ENCODE data around the gene SHLD2. TPM values are rescaled to one million over a fixed set of nuclear protein-coding genes. Genes with fewer than 3 reads are reported as not detected.
"Not testable (repeated sequence)": the region's sequence is repeated elsewhere in the genome, so short reads cannot be mapped to it uniquely, and the experiment has no call there.

Gene SHLD2
- total RNA-seq, 1 donor from 2014 or later, result 29.6 TPM

DNA sequence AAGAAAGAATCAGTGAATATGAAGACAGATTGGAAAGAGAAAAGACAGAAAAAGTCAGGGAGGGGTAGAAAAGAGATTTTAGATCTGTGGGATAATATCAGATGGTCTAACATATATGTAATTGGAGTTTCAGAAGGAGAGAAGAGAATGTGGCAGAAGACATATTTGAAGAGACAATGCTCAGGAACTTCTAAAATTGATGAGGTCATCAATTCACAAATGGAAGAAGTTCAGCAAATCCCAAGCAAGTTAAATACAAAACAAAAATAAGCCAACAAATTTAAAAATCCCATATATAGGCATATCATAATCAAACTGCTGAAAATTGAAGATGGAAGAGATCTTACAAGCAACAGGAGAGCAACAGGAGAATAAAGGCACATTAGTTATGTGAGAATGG lies 42.5 kb downstream of the SHLD2 start:
- CTCF ChIA-PET; H3K9me3 Mint-ChIP-seq; H3K4me3 Mint-ChIP-seq; H3K27ac Mint-ChIP-seq; DNase-seq; POLR2A ChIA-PET; H3K27me3 Mint-ChIP-seq; H3K4me1 Mint-ChIP-seq; intact Hi-C loops (cut with micrococcal nuclease); ATAC-seq (ENCODE audit: low read depth): not testable (repeated sequence)
- H3K36me3 Mint-ChIP-seq (ENCODE audit: low read depth), result peaks cover 29% of the 10 kb centered on the region

- H3K36me3 Mint-ChIP-seq (ENCODE audit: low read depth); H3K27ac Mint-ChIP-seq; intact Hi-C loops (cut with micrococcal nuclease); H3K4me1 Mint-ChIP-seq; DNase-seq; H3K9me3 Mint-ChIP-seq; H3K4me3 Mint-ChIP-seq; ATAC-seq (ENCODE audit: low read depth); CTCF ChIA-PET; H3K27me3 Mint-ChIP-seq; POLR2A ChIA-PET: not testable (repeated sequence)
Measured at GRCh38 chr10:87142230-87143108, 47.5 kb downstream of the SHLD2 start.

GRCh38 chr10:87143109-87143418 lies 48.1 kb downstream of the SHLD2 start:
- DNase-seq; H3K9me3 Mint-ChIP-seq; H3K27ac Mint-ChIP-seq; H3K36me3 Mint-ChIP-seq (ENCODE audit: low read depth); intact Hi-C loops (cut with micrococcal nuclease); ATAC-seq (ENCODE audit: low read depth); H3K27me3 Mint-ChIP-seq; POLR2A ChIA-PET; CTCF ChIA-PET; H3K4me1 Mint-ChIP-seq; H3K4me3 Mint-ChIP-seq: not testable (repeated sequence)

DNA sequence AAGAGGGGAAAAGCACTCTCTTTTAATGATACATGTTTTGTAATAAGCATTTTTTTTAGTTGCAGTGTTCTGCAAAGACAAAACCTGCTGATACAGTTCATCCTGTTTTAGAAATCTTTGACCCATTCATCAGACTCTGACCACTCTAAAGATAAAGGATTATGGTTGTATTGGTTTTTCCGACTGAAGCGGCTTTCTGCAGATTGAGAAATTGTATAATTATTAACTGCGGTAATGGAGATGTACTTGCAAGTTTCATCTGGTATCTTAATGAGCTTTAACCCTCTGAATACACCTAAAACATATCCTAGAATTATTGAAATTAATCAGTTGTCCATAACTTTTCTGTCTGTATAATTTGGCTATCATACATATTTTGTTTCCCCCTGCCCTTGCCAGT lies 50.6 kb downstream of the SHLD2 start:
- H3K4me1 Mint-ChIP-seq; intact Hi-C loops (cut with micrococcal nuclease); POLR2A ChIA-PET: not testable (repeated sequence)

GRCh38 chr10:87149020-87149609 lies 54.1 kb downstream of the SHLD2 start:
- CTCF ChIA-PET, result interaction anchor here (1.2 kb wide), 1 partner anchor 90 kb away, joined by 3 read pairs; no protein-coding TSS in a partner anchor
- DNase-seq; ATAC-seq (ENCODE audit: low read depth); H3K27me3 Mint-ChIP-seq; intact Hi-C loops (cut with micrococcal nuclease); H3K27ac Mint-ChIP-seq; H3K9me3 Mint-ChIP-seq; H3K36me3 Mint-ChIP-seq (ENCODE audit: low read depth); H3K4me3 Mint-ChIP-seq; POLR2A ChIA-PET; H3K4me1 Mint-ChIP-seq: not testable (repeated sequence)

More for the DNA sequence above, 50.6 kb downstream of the SHLD2 start:
- H3K36me3 Mint-ChIP-seq (ENCODE audit: low read depth); CTCF ChIA-PET; H3K4me3 Mint-ChIP-seq; DNase-seq; H3K9me3 Mint-ChIP-seq; ATAC-seq (ENCODE audit: low read depth); H3K27ac Mint-ChIP-seq; H3K27me3 Mint-ChIP-seq: not testable (repeated sequence)

- H3K27ac Mint-ChIP-seq; intact Hi-C loops (cut with micrococcal nuclease); H3K4me3 Mint-ChIP-seq; H3K4me1 Mint-ChIP-seq; H3K36me3 Mint-ChIP-seq (ENCODE audit: low read depth); H3K27me3 Mint-ChIP-seq; DNase-seq; CTCF ChIA-PET; H3K9me3 Mint-ChIP-seq; POLR2A ChIA-PET; ATAC-seq (ENCODE audit: low read depth): not testable (repeated sequence)
Measured at GRCh38 chr10:87151516-87151915, 56.5 kb downstream of the SHLD2 start.

DNA sequence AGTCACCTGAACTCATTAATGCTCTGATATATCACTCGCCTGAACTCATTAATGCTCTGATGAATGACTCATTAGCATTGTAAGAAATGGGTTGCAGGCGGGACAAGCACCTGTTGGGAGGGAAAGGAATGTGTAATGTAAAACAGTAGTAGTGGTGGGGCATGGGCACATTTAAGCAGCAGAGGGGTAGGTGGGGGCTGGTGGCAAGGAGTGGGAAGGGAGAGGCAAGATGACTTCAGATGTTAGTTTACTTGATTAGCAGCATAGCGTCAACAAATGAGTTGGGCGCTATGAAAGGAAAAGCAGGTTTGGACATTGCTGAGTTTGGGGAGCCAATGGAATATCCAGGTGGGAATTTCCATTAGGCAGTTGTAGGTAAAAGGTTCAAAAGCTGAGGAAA lies 61.8 kb downstream of the SHLD2 start:
- H3K36me3 Mint-ChIP-seq (ENCODE audit: low read depth), result peaks cover 12% of the 10 kb centered on the region
- H3K4me3 Mint-ChIP-seq; CTCF ChIA-PET; H3K27ac Mint-ChIP-seq; intact Hi-C loops (cut with micrococcal nuclease); DNase-seq; POLR2A ChIA-PET; ATAC-seq (ENCODE audit: low read depth); H3K4me1 Mint-ChIP-seq; H3K9me3 Mint-ChIP-seq; H3K27me3 Mint-ChIP-seq: not testable (repeated sequence)

- intact Hi-C loops (cut with micrococcal nuclease); CTCF ChIA-PET; H3K4me3 Mint-ChIP-seq; H3K27ac Mint-ChIP-seq; H3K9me3 Mint-ChIP-seq; POLR2A ChIA-PET; H3K27me3 Mint-ChIP-seq; DNase-seq; H3K4me1 Mint-ChIP-seq; ATAC-seq (ENCODE audit: low read depth): not testable (repeated sequence)
- peaks cover 12% of the 10 kb centered on the region for H3K36me3 Mint-ChIP-seq (ENCODE audit: low read depth)
Measured at GRCh38 chr10:87157821-87158220, 62.8 kb downstream of the SHLD2 start.

DNA sequence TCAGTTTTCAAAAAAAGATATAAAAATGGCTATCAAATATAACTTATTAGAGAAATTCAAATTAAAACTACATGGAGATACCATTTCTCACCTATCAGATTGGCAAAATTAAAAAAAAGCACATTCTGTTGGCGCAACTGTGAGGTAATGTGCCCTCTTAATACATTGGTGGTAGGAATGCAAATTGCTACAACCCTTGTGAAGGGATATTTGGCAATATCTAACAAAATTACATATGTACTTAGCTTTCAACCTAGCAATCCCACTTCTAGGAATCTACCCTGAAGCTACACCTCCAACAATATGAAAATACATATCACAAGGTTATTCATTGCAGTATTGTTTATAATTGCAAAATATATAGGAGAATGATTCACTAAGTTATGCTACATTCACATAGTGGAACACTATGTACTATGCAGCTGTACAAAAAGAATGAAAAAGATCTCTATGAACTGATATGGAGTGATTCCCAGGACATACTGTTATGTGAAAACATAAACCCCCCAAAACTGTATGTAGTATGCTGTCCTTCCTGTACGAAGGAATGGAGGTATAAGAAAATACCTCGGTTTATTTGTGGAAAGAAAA lies 67.8 kb downstream of the SHLD2 start:
- H3K9me3 Mint-ChIP-seq; H3K27ac Mint-ChIP-seq; DNase-seq; H3K27me3 Mint-ChIP-seq; CTCF ChIA-PET; H3K4me3 Mint-ChIP-seq; POLR2A ChIA-PET; intact Hi-C loops (cut with micrococcal nuclease); ATAC-seq (ENCODE audit: low read depth); H3K4me1 Mint-ChIP-seq: not testable (repeated sequence)
- H3K36me3 Mint-ChIP-seq (ENCODE audit: low read depth), result peaks cover 14% of the 10 kb centered on the region

- H3K4me3 Mint-ChIP-seq; H3K4me1 Mint-ChIP-seq; intact Hi-C loops (cut with micrococcal nuclease); DNase-seq; CTCF ChIA-PET; ATAC-seq (ENCODE audit: low read depth); H3K27ac Mint-ChIP-seq; H3K27me3 Mint-ChIP-seq; POLR2A ChIA-PET; H3K9me3 Mint-ChIP-seq: not testable (repeated sequence)
- H3K36me3 Mint-ChIP-seq (ENCODE audit: low read depth), result peaks cover 13% of the 10 kb centered on the region
Measured at GRCh38 chr10:87163414-87163813, 68.4 kb downstream of the SHLD2 start.

GRCh38 chr10:87169857-87170256 lies 74.9 kb downstream of the SHLD2 start:
- ATAC-seq (ENCODE audit: low read depth); H3K4me3 Mint-ChIP-seq; DNase-seq; H3K4me1 Mint-ChIP-seq; CTCF ChIA-PET; intact Hi-C loops (cut with micrococcal nuclease); H3K27me3 Mint-ChIP-seq; H3K36me3 Mint-ChIP-seq (ENCODE audit: low read depth); H3K9me3 Mint-ChIP-seq; H3K27ac Mint-ChIP-seq; POLR2A ChIA-PET: not testable (repeated sequence)

DNA sequence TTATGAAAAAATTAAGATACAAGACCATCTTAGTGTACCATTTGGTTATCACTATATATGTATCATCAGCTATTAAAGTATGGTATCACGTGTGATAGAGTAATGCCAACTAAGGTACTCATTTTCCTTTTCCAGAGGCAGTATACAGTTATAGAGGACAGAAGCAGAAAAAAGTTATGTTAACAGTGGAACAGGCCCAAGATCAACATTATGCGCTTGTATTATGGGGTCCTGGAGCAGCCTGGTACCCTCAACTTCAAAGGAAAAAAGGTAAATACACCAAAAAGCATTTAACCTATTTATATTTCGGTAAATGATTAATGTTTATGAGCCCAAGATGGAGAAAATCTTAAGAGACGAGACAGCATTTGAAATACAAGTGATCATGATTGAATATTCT lies 75.7 kb downstream of the SHLD2 start:
- DNase-seq; POLR2A ChIA-PET; H3K36me3 Mint-ChIP-seq (ENCODE audit: low read depth); CTCF ChIA-PET; H3K9me3 Mint-ChIP-seq; H3K4me3 Mint-ChIP-seq; H3K4me1 Mint-ChIP-seq; H3K27me3 Mint-ChIP-seq; ATAC-seq (ENCODE audit: low read depth); H3K27ac Mint-ChIP-seq; intact Hi-C loops (cut with micrococcal nuclease): not testable (repeated sequence)
